SHP77 (cell line): ENCODE results near the gene C15orf39.
"Not testable (repeated sequence)": the region's sequence is repeated elsewhere in the genome, so short reads cannot be mapped to it uniquely, and the experiment has no call there.

Experiments
- DNase-seq, 2 experiments: peaks; one replicate each; lab custom pipeline; 2025; lab: John Stamatoyannopoulos, UW

C15orf39 gene

DNA sequence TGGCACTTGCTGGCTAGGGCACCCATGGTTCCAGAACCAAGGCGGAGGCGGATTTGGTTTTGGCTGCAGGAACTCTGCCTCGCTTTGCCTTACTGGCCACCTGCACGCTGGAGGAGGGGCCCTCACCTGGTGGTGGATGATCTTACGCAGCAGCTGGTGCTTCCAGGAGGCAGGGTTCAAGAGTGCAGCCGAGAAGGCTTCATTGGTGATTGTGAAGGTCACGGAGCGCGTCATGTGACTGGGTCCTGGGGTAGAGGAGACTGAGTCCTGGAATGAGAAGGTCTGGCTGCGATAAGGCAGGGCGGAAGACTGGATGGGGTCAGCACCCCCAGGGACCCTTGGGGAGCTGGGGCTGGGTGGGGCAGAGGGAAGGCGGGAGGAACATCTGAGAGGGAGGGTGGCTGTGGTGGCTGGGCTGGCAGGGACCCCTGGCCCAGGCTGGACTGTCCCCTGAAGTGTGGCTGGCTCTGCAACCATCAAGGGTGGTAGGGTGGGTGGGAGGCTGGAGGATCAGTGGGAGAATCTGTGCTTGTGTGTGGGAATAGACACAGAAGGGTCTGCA, 30.7 kb downstream of the C15orf39 start:
- no peak for DNase-seq

DNA sequence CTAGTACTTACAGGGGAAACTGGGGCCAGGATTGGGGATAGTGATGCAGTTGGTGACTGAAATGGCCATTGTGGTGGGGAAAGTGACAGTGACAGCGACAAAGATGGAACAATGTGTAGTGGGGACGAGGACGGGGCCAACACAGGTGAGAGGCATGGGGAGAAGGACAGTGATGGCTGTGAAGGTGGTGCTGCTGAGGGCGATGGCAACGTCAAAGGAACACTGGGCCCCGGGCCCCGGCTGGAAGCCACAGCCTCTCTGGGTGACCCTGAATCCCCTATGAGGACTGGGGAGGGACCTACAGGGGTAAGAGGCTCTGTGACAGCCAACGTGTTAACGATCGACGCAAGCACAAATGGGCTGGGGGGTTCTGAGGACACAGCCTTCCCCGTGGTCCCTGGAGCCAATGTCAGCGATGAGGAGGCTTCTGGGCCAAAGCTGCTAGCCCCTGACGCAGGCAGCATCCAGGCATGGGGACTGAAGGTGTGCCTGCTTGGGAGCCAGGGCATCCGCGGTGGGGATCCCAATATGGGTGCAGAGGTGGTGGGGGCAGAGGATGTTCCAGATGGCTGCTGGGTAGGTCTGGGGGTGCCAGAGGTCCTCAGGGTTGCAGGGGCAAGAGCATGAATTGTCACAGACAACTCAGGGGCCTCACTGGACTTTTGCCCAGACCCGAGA, 31.3 kb downstream of the C15orf39 start:
- DNase-seq = no peak

DNA sequence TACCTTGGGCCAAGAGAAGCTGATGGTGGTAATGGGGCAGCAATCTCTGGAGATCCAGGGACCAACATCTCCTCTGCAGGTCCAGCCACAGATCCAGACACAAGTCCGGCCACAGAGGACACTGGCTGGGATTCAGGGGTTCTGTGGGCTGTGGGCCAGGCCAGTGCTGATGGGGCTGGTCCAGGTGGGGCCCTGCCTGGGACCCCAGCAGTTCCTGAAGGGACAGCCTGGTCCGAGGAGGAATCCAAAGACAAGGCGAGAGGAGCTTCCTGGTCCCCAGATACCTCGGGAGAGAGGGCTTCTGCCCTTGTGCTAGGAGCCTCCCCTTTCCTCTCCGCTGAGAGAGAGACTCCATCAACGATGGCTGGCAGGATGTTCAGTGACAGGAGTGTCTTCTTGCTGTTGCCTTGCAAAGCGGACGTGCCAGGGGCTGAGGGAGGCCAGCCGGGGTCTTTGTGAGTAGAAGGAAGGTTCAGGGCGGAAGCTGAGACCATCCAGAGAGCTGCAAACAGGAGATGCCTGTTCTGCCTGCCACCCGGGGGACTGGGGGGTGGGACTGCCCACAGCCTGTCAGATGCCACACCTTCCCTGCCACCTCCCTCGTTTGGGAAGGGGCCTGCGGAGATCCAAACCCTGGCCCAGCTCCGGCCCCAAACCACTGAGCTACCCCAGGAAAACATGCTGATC, 32.0 kb downstream of the C15orf39 start:
- no peak for DNase-seq

DNA sequence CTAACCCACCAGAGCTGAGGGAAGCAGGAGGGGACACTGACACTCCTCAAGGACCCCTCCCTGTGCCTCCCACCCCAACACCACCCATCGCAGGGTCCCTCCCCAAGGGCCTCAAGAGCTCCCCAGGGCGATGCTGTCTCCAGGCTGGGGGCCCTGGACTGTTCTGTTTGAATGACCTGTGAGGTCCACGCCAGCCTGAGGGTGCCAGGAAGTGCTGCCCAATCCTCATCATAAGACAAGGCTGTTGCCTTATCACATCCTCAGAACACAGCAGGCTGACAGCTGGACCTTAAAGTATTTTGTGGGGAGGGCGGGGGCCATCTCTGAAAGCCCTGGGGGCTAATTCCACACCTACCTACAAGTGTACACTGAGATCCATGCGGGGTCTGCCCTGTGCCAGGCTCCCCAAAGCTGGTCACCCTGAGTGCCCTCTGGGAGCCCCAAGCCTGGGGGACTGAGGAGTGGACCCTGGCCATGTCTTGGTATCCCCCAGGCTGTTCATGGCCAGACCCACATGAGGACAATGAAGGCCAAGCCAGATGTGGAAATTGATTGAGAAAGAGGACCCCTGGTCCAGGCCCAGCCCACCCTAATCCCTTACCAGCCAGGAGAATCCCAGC, 32.6 kb downstream of the C15orf39 start:
- no peak for DNase-seq

DNA sequence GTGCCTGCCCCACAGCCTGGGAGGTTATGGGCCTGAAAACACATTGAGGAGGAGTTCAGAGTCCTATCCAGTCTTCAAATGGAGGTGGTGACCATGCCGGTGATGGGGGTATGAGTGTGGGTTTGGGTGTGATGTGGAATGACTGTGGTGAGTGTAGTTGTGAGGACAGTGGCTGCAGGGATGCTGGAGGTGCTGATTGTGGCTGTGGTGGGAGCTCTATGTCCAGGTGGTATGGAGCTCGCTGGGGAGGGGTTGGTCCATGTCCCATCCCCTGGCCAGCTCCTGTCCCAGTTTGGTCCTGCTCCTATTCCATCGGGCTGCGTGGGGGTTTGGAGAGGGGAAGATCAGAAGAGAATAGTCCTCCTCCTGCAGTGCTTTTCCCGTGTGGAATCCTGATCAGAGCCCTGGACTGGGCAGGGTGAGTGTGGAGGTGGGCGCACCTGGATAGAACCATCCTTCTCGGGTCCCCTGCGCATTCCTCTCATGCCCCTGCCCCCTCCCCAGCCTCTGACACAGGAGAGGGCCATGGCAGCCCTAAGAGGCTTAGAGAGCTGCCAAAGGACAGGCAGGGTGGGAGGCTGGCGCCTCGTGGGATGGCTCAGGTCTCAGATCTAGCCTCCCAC, 33.5 kb downstream of the C15orf39 start:
- DNase-seq = no peak

DNA sequence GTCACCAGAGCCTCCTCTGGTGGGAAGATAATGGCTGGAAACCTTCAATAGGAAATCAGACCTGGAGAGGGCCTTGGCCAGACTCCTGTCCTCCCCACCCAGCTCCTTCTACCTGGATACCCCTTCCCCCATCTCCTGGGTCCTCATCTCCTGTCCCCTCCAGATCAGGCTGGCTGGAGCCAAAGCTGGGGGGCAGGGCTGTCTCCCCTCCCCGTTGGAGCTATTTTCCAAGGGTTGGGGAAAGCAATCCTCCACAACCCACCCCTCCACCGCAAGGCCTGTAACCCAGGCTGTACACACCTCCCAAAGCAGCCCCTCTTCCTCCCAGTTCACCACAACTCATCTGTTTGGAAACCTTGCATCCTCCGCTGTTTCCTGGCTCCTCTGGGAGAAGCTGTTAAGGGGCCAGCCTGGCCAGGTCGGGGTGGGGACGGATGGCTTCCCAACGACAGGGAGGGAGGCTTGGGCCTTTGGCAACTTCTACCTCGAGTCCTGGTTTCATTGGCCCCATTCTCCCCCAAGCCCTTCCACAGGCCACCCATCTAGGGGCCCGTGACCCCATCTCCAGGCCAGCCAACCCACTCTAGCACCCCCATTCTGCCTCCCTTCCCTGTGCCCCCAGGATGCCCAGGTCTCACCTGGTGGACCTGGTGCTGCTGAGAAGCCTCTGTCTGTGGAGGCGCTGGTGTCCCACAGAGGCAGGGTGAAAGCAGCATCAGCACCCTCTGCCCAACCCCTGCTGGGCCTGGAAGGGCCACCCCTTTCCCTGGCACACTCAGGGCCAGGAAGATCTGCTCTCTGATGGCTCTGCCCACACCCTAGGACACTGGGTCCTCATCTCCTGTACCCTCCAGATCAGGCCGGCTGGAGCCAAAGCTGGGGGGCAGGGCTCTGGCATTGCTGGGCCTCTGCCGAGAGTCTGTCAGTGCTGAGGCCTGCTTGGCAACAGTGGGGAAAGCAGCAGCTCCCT, 34.4 kb downstream of the C15orf39 start:
- no peak for DNase-seq

DNA sequence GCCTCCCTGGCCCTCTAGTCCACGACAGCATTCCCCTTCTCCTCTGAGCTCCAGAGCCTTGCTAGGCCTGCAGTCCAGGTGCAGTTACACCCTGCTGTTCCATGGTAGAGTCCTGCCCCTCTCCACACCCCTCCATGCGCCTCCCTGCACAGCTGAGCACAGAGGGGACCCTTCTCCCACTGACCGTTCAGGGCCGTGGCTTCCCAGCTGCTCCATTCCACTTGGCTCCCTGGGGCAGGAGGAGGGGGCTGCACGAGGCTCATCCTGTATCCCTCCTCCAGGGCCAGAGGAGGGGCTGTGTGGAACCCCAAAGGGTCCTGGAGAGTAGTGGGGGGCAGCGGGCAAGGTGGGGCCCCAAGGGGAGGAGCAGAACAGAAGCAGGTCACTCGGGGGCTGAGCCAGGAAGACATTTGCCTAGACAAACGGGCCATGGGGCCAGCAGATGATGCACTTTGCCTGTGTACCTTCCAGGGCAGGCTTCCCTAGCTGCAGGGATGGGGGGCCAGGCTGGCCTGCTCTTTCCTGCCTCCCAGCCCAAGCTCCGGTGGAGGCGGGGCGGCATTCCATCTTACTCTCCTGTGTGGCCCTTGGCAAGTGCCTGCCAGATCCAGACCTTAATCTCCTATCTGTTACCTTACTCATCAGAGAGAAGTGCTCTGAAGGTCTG, 35.8 kb downstream of the C15orf39 start:
- no peak for DNase-seq

DNA sequence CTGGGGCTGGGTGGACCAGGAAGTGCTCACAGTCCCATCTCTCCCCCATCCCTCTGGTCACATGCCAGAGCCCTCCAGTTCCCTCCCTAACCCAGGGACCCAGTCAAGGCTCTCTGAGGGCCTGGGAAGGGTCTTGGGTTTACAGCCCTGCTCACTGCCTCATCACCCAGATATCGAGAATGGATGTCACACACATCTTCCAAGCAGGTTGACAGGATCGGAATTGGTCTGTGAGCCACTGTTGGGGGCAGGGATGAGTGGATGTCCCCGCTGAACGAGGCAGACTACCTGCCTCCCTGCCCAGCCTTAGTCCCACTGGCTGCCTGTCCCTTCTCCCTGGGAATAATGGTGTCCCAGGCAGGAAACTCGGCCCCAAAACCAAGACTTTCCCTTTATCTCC, 36.5 kb downstream of the C15orf39 start:
- no peak for DNase-seq

DNA sequence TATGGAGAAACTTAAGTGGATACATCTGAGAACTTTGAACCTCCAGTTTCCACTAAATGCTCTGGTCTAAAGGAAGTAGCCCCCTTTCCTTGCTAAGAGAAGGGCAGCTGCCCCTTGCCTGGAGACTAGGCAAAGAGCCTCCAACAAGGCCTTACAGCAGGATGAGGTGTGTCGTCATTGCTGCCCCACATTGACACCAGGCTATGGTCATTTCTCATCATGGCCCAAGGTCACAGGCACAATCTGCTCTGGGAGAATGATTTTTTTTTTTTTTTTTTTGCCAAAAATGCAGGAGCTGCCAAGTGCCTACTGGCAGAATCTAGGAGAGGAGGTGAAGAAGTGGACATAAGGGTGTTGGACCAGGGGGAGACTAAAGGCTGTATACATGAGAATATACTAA, 44.1 kb downstream of the C15orf39 start:
- DNase-seq = not testable (repeated sequence)

DNA sequence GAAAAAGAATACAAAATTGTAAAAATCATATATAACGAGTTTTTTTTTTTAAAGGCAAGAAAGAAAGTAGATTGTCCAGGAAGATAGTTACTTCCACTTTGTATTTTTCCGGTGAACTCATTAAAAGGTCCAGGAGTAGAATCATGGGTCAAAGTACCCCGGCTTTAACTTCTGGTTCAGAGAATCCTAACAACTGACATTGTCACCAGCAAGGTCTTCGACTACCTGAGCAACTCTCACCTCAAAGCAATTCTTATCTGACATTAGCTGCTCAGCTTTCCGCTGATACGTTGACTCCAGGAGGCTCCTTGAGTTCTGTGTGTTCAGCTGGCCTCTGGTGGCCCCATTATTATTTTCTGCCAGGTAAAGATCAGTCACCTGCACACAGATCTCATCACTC, 47.3 kb downstream of the C15orf39 start:
- not testable (repeated sequence) for DNase-seq

DNA sequence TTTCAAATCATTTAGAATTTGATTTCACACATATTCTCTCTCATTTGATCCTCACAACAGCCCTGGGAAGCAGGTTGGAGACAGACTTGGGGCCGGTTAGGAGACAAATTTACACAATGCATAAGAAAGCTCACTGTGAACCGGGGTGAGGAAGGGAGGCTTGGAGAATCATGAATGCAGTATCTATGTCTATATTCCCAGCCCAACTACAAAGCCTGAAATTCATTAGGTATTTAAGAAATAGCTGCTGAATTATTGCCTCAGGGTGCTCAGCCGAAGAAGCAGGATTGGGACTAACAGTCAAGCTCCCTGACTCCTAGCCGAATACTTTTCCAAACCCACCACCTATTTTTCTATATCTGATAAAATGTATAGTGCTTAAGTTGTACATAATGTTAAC, 48.0 kb downstream of the C15orf39 start:
- DNase-seq = no peak

DNA sequence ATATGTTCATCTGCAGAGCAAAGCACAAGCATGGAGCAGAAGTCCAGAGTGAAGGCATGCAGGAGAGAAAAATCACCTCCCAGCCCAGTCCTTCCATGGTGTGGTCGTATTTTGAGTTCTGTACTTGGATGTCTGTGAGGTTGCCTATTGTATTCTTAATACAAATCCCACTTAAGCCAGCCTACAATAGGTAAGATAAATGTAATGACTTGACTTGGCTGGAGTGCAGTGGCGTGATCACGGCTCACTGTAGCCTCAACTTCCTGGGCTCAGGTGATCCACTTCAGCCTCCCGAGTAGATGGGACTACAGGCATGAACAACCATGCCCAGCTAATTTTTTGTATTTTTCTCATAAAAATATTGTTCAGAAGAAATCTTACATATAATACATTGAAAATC, 49.7 kb downstream of the C15orf39 start:
- not testable (repeated sequence) for DNase-seq

DNA sequence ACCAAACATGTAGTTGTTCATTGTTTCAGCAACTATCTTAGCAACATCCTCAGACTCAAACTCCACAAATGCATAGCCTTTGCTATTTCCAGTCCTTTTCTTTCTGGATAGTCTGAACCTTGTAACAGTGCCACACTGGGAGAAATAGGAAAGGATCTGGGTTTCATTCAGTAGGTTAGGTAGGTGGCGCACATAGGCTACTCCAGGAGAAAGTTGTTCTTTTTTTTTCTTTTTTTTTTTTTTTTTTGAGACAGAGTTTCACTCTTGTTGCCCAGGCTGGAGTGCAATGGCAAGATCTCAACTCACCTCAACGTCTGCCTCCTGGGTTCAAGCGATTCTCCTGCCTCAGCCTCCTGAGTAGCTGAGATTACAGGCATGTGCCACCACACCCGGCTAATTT, 50.6 kb downstream of the C15orf39 start:
- DNase-seq = not testable (repeated sequence)

DNA sequence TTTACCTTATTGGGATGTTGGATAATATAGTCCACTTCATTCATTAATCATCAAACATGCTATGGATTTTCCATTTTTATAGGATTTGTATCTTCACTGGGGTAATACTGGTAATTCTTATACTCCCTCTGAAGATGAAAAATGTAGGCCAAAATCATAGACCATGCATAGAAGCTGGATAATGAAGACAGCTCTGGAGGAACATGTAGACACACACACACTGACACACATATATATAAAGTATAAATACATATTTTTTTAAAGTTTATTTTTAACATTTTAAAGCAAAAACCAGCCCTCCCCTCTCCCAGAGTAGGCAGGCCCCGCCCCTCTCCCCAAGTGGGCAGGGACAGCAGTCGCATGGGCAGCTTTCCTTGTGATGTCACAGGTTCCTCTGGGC, 56.4 kb downstream of the C15orf39 start, which contains the start of gene GOLGA6C:
Gene GOLGA6C (plus strand): TSS at position 301 of the 400 bp plus-strand sequence. CDS start 265 bp downstream, outside the sequence.
- not testable (repeated sequence) for DNase-seq

DNA sequence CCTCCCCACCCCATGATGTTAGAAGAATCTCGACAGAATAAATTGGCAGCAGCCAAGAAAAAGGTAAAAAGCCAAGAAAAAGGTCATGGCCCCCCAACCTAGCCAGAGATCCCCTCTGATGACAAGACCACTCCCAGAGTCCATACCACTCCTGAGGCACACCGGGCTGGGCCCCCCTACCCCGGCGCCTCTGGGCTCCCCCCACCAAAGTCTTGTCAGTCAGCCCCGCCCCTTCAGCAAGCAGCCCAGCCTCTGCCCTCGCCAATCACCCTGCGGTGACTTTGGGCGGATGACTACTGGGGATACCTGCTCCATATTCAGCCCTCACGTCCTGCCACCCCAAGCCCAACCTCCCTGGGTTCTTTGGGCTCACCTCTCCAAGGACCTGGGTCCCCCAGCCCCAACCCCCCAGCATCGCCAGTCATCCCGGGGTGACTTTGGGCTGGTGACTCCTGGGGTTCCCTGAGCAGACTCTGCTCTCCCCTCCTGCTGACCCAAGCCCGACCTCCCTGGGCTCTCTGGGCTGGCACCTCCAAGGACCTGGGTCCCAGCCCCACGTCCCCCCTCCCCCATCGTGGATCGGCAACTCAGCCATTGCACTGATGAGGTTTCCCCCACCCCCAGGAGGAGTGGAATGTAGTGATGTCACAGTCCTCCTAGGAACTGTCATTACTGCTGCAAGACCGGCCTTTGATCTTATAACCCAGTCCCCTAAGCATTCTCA, 57.1 kb downstream of the C15orf39 start:
- not testable (repeated sequence) for DNase-seq

DNA sequence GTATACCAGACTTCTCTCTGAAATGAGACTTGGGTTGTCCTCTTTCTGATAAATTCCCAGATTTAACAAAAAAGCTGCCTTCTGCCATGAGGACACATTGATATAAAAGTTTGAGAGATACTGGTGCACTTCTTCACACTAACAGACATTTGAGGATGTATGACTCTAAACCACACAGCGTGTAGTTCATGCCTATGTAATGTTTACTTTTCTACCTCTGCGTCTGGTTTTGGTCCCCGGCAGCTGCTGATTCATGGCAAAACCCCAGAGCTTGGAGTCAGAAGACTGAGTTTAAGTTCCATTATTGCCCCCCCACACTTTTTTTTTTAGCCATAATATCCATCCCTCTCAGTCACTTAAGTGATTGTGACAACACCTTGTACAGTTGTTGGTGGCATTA, 58.2 kb downstream of the C15orf39 start:
- DNase-seq = not testable (repeated sequence)
